Measurements from ENCODE around the gene NQO2.

The NQO2 gene

GRCh38 chr6:2999618-3000557, at the start of gene NQO2:
NQO2 (plus strand) TSS chr6:2999894; CDS start chr6:3006553, 6,659 bp downstream.
- peaks cover 17% of the 10 kb centered on the region for H3K4me1 ChIP-seq (ENCODE audit: control insufficient read depth, insufficient read depth, low read length)

GRCh38 chr6:2950713-2951112, 49.0 kb upstream of the NQO2 start:
- H3K9ac ChIP-seq (ENCODE audit: low read length in 2 of 2), result no peak overlapping the region
- H3K4me1 ChIP-seq (ENCODE audit: control insufficient read depth, insufficient read depth, low read length), result peaks cover 9% of the 10 kb centered on the region
- H3K4me3 ChIP-seq (ENCODE audit: low read length in 2 of 2), result no peak overlapping the region
- H3K9me3 ChIP-seq (ENCODE audit: control insufficient read depth in 2 of 2, low read length in 2 of 2), result no peaks in the 10 kb centered on the region
- no peaks in the 10 kb centered on the region for H3K27me3 ChIP-seq (ENCODE audit: control insufficient read depth in 1 of 2, insufficient read depth in 2 of 2, low read length in 2 of 2)
- no peak overlapping the region for H3K27ac ChIP-seq (ENCODE audit: low read length)
- H3K36me3 ChIP-seq (ENCODE audit: control insufficient read depth in 2 of 2, insufficient read depth in 2 of 2, low read length in 2 of 2), result peaks cover 30 to 36% of the 10 kb centered on the region in 2 donors

More at GRCh38 chr6:2999618-3000557, at the start of gene NQO2:
- peaks cover 6% of the 10 kb centered on the region in 2 donors for H3K36me3 ChIP-seq (ENCODE audit: control insufficient read depth in 2 of 2, insufficient read depth in 2 of 2, low read length in 2 of 2)
- H3K4me3 ChIP-seq (ENCODE audit: low read length in 2 of 2), result peak within 1 kb of the TSS; percentile 94 to 97
- H3K9me3 ChIP-seq (ENCODE audit: control insufficient read depth in 2 of 2, low read length in 2 of 2), result no peaks in the 10 kb centered on the region
- no peaks in the 10 kb centered on the region for H3K27me3 ChIP-seq (ENCODE audit: control insufficient read depth in 1 of 2, insufficient read depth in 2 of 2, low read length in 2 of 2)
- peak within 1 kb of the TSS; percentile 67 for H3K27ac ChIP-seq (ENCODE audit: low read length)
- H3K9ac ChIP-seq (ENCODE audit: low read length in 2 of 2), result peak within 1 kb of the TSS; percentile 91 to 93

- Histone ChIP-seq H3K27me3 (ENCODE audit: control insufficient read depth in 1 of 2, insufficient read depth in 2 of 2, low read length in 2 of 2) (no peaks in the 10 kb centered on the region), H3K9me3 (ENCODE audit: control insufficient read depth in 2 of 2, low read length in 2 of 2) (no peaks in the 10 kb centered on the region), H3K36me3 (ENCODE audit: control insufficient read depth in 2 of 2, insufficient read depth in 2 of 2, low read length in 2 of 2) (peaks cover 32 to 36% of the 10 kb centered on the region in 2 donors), H3K4me3 (ENCODE audit: low read length in 2 of 2) (no peak overlapping the region), H3K9ac (ENCODE audit: low read length in 2 of 2) (no peak overlapping the region), H3K27ac (ENCODE audit: low read length) (peak overlapping the region; percentile 71), H3K4me1 (ENCODE audit: control insufficient read depth, insufficient read depth, low read length) (peaks cover 10% of the 10 kb centered on the region)
These were observed 48.0 kb upstream of the NQO2 start for GRCh38 chr6:2951728-2952127.

GRCh38 chr6:2952557-2953095, 47.1 kb upstream of the NQO2 start:
- H3K9ac ChIP-seq (ENCODE audit: low read length in 2 of 2), result peak overlapping the region; percentile 13 to 57
- peaks cover 30 to 31% of the 10 kb centered on the region in 2 donors for H3K36me3 ChIP-seq (ENCODE audit: control insufficient read depth in 2 of 2, insufficient read depth in 2 of 2, low read length in 2 of 2)
- H3K27ac ChIP-seq (ENCODE audit: low read length), result peak overlapping the region; percentile 71
- H3K4me1 ChIP-seq (ENCODE audit: control insufficient read depth, insufficient read depth, low read length), result peaks cover 16% of the 10 kb centered on the region
- peak overlapping the region; percentile 20 to 57 for H3K4me3 ChIP-seq (ENCODE audit: low read length in 2 of 2)
- no peaks in the 10 kb centered on the region for H3K9me3 ChIP-seq (ENCODE audit: control insufficient read depth in 2 of 2, low read length in 2 of 2)
- H3K27me3 ChIP-seq (ENCODE audit: control insufficient read depth in 1 of 2, insufficient read depth in 2 of 2, low read length in 2 of 2), result no peaks in the 10 kb centered on the region

- no peaks in the 10 kb centered on the region for H3K27me3 ChIP-seq (ENCODE audit: control insufficient read depth in 1 of 2, insufficient read depth in 2 of 2, low read length in 2 of 2)
- peak overlapping the region; percentile 20 to 57 for H3K4me3 ChIP-seq (ENCODE audit: low read length in 2 of 2)
- peak overlapping the region; percentile 51 to 57 for H3K9ac ChIP-seq (ENCODE audit: low read length in 2 of 2)
- peak overlapping the region; percentile 71 for H3K27ac ChIP-seq (ENCODE audit: low read length)
- H3K4me1 ChIP-seq (ENCODE audit: control insufficient read depth, insufficient read depth, low read length), result peaks cover 21% of the 10 kb centered on the region
- no peaks in the 10 kb centered on the region for H3K9me3 ChIP-seq (ENCODE audit: control insufficient read depth in 2 of 2, low read length in 2 of 2)
- H3K36me3 ChIP-seq (ENCODE audit: control insufficient read depth in 2 of 2, insufficient read depth in 2 of 2, low read length in 2 of 2), result peaks cover 25 to 28% of the 10 kb centered on the region in 2 donors
These were observed 46.6 kb upstream of the NQO2 start for GRCh38 chr6:2953098-2953497.

- Histone ChIP-seq H3K9ac (ENCODE audit: low read length in 2 of 2) (no peak overlapping the region), H3K4me1 (ENCODE audit: control insufficient read depth, insufficient read depth, low read length) (peaks cover 42% of the 10 kb centered on the region), H3K4me3 (ENCODE audit: low read length in 2 of 2) (no peak overlapping the region), H3K9me3 (ENCODE audit: control insufficient read depth in 2 of 2, low read length in 2 of 2) (no peaks in the 10 kb centered on the region), H3K27me3 (ENCODE audit: control insufficient read depth in 1 of 2, insufficient read depth in 2 of 2, low read length in 2 of 2) (no peaks in the 10 kb centered on the region), H3K36me3 (ENCODE audit: control insufficient read depth in 2 of 2, insufficient read depth in 2 of 2, low read length in 2 of 2) (peaks cover 10 to 17% of the 10 kb centered on the region in 2 donors), H3K27ac (ENCODE audit: low read length) (peak overlapping the region; percentile 31)
These were observed 42.6 kb upstream of the NQO2 start for GRCh38 chr6:2956930-2957685.

- H3K4me1 ChIP-seq (ENCODE audit: control insufficient read depth, insufficient read depth, low read length), result peaks cover 38% of the 10 kb centered on the region
- no peaks in the 10 kb centered on the region for H3K27me3 ChIP-seq (ENCODE audit: control insufficient read depth in 1 of 2, insufficient read depth in 2 of 2, low read length in 2 of 2)
- H3K9ac ChIP-seq (ENCODE audit: low read length in 2 of 2), result no peak overlapping the region
- peak overlapping the region; percentile 31 for H3K27ac ChIP-seq (ENCODE audit: low read length)
- peaks cover 10 to 15% of the 10 kb centered on the region in 2 donors for H3K36me3 ChIP-seq (ENCODE audit: control insufficient read depth in 2 of 2, insufficient read depth in 2 of 2, low read length in 2 of 2)
- no peak overlapping the region for H3K4me3 ChIP-seq (ENCODE audit: low read length in 2 of 2)
- H3K9me3 ChIP-seq (ENCODE audit: control insufficient read depth in 2 of 2, low read length in 2 of 2), result no peaks in the 10 kb centered on the region
These were observed 41.9 kb upstream of the NQO2 start for GRCh38 chr6:2957696-2958330.

GRCh38 chr6:2958331-2958711, 41.4 kb upstream of the NQO2 start:
- Histone ChIP-seq H3K9me3 (ENCODE audit: control insufficient read depth in 2 of 2, low read length in 2 of 2) (no peaks in the 10 kb centered on the region), H3K27me3 (ENCODE audit: control insufficient read depth in 1 of 2, insufficient read depth in 2 of 2, low read length in 2 of 2) (no peaks in the 10 kb centered on the region), H3K36me3 (ENCODE audit: control insufficient read depth in 2 of 2, insufficient read depth in 2 of 2, low read length in 2 of 2) (peaks cover 10% of the 10 kb centered on the region in 2 donors), H3K27ac (ENCODE audit: low read length) (no peak overlapping the region), H3K4me1 (ENCODE audit: control insufficient read depth, insufficient read depth, low read length) (peaks cover 35% of the 10 kb centered on the region), H3K9ac (ENCODE audit: low read length in 2 of 2) (no peak overlapping the region), H3K4me3 (ENCODE audit: low read length in 2 of 2) (no peak overlapping the region)

- H3K4me3 ChIP-seq (ENCODE audit: low read length in 2 of 2), result no peak overlapping the region
- no peaks in the 10 kb centered on the region for H3K27me3 ChIP-seq (ENCODE audit: control insufficient read depth in 1 of 2, insufficient read depth in 2 of 2, low read length in 2 of 2)
- H3K36me3 ChIP-seq (ENCODE audit: control insufficient read depth in 2 of 2, insufficient read depth in 2 of 2, low read length in 2 of 2), result peaks cover 10% of the 10 kb centered on the region in 2 donors
- H3K27ac ChIP-seq (ENCODE audit: low read length), result no peak overlapping the region
- peaks cover 36% of the 10 kb centered on the region for H3K4me1 ChIP-seq (ENCODE audit: control insufficient read depth, insufficient read depth, low read length)
- no peaks in the 10 kb centered on the region for H3K9me3 ChIP-seq (ENCODE audit: control insufficient read depth in 2 of 2, low read length in 2 of 2)
- H3K9ac ChIP-seq (ENCODE audit: low read length in 2 of 2), result no peak overlapping the region
These were observed 40.9 kb upstream of the NQO2 start for GRCh38 chr6:2958776-2959175.

All from stomach smooth muscle (tissue), 2 donors.